Measurements from ENCODE around the gene ALG1.

- no peak for TF ChIP-seq GABPA (IDR thresholded peaks at IDR 0.05; ENCODE audit: low read depth)
- TF ChIP-seq CTCF (IDR thresholded peaks at IDR 0.05; ENCODE audit: insufficient read depth, low read length): no peak
- no peak for TF ChIP-seq POLR2AphosphoS5 (IDR thresholded peaks at IDR 0.05; ENCODE audit: low read depth)
- no peak for TF ChIP-seq REST (IDR thresholded peaks at IDR 0.05; ENCODE audit: insufficient replicate concordance, low read depth)
These were observed 31.2 kb upstream of the ALG1 start for GRCh38 chr16:5040451-5040850.

All from HL-60 (cell line).